ENCODE results near the gene ADCY4.

- TF ChIP-seq CTCF (IDR thresholded peaks at IDR 0.05) (no peak), POLR2A (IDR thresholded peaks at IDR 0.05) (no peak), EP300 (IDR thresholded peaks at IDR 0.05) (no peak), POLR2AphosphoS5 (IDR thresholded peaks at IDR 0.05) (no peak)
Observed at GRCh38 chr14:24298892-24299254, 36.0 kb downstream of the ADCY4 start.

All from gastroesophageal sphincter (tissue), 3 donors.